Measurements from ENCODE around the gene UNCX.

The UNCX gene

DNA sequence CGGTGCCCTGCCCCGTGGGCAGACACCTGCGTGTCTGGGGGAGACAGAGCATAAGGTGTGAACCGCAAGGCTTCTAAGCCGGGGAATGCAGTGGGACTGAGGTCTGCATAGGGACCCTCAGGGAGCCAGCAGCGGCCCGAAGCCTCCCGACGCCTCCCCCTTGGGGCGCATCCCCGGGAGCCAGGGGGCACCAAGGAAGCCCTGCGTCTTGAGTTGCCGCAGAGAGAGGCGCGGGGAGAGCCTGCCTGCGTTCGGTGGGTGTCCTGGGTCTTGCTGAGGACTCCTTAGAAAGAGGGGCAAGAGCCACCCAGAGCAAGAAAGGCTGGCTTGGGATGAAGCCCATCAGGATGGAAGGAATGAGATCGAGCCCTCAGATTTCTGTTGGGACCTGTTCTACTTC is 18.2 kb upstream of the UNCX start:
- Histone ChIP-seq H3K4me3 (ENCODE audit: low read depth, low read length) (no peak overlapping the region), H3K27me3 (ENCODE audit: insufficient read depth, low read depth, severe bottlenecking) (peaks cover 4% of the 10 kb centered on the region), H3K9me3 (ENCODE audit: severe bottlenecking) (no peaks in the 10 kb centered on the region), H3K27ac (no peak overlapping the region), H3K36me3 (no peaks in the 10 kb centered on the region)
- no peak for DNase-seq
- TF ChIP-seq, protein P1, sequence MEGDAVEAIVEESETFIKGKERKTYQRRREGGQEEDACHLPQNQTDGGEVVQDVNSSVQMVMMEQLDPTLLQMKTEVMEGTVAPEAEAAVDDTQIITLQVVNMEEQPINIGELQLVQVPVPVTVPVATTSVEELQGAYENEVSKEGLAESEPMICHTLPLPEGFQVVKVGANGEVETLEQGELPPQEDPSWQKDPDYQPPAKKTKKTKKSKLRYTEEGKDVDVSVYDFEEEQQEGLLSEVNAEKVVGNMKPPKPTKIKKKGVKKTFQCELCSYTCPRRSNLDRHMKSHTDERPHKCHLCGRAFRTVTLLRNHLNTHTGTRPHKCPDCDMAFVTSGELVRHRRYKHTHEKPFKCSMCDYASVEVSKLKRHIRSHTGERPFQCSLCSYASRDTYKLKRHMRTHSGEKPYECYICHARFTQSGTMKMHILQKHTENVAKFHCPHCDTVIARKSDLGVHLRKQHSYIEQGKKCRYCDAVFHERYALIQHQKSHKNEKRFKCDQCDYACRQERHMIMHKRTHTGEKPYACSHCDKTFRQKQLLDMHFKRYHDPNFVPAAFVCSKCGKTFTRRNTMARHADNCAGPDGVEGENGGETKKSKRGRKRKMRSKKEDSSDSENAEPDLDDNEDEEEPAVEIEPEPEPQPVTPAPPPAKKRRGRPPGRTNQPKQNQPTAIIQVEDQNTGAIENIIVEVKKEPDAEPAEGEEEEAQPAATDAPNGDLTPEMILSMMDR (IDR thresholded peaks at IDR 0.05; ENCODE audit: low read depth, low read length) = no peak

DNA sequence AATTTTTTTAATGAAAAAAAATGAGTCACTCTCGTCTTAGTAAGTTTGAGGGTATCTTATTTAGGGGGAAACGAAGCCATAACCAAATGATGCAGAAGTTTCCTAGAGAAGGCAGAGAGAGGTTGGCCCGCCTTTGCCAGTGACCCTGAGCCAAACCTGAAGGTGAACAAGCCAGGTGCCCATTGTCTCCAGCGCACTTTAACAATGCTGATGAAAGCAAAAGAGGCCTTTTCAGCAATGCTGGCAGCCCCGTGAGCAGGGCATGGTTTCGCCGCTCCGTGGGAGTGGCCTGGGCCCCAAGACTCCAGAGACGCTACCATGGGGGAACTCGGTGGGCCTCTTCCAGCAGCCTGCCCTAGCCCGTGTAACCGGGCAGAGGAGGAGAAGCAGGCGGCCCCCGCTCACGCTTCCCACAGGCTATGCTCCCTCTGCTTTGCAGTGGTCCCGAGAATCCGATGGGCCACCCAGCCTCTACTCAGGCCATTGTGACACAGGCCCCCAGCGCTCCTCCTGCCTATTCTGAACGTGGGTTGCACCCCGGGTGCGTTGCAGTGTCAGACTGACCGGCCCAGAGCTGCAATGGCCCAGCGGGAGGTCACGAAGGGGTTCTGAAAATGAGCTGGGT is 14.0 kb upstream of the UNCX start:
- TF ChIP-seq, protein P1 (IDR thresholded peaks at IDR 0.05; ENCODE audit: low read depth, low read length) = no peak

DNA sequence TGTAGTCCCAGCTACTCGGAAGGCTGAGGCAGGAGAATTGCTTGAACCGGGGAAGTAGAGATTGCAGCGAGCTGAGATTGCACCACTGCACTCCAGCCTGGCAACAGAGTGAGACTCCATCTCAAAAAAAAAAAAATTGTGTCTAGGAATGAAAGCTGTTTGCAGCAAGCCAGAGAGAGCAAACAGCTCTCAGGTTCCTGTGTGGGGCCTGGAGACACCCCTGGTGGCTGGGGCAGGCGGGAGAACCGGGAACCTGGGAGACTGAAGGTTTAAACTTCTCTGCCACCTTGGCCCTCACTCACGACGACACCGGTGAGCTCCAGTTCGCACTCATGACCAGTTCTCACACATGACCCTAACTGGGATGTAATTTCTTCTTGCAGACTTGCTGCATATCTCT is 13.2 kb upstream of the UNCX start:
- H3K27me3 ChIP-seq (ENCODE audit: insufficient read depth, low read depth, severe bottlenecking) = peaks cover 41% of the 10 kb centered on the region
- no peak overlapping the region for H3K4me3 ChIP-seq (ENCODE audit: low read depth, low read length)
- no peaks in the 10 kb centered on the region for H3K9me3 ChIP-seq (ENCODE audit: severe bottlenecking)
- TF ChIP-seq, protein P1 (IDR thresholded peaks at IDR 0.05; ENCODE audit: low read depth, low read length) = no peak
- no peaks in the 10 kb centered on the region for H3K36me3 ChIP-seq
- DNase-seq = no peak
- no peak overlapping the region for H3K27ac ChIP-seq

More for the DNA sequence above, 14.0 kb upstream of the UNCX start:
- no peaks in the 10 kb centered on the region for H3K36me3 ChIP-seq
- H3K27ac ChIP-seq = no peak overlapping the region
- no peak for DNase-seq
- H3K4me3 ChIP-seq (ENCODE audit: low read depth, low read length) = no peak overlapping the region
- peaks cover 37% of the 10 kb centered on the region for H3K27me3 ChIP-seq (ENCODE audit: insufficient read depth, low read depth, severe bottlenecking)
- no peaks in the 10 kb centered on the region for H3K9me3 ChIP-seq (ENCODE audit: severe bottlenecking)

DNA sequence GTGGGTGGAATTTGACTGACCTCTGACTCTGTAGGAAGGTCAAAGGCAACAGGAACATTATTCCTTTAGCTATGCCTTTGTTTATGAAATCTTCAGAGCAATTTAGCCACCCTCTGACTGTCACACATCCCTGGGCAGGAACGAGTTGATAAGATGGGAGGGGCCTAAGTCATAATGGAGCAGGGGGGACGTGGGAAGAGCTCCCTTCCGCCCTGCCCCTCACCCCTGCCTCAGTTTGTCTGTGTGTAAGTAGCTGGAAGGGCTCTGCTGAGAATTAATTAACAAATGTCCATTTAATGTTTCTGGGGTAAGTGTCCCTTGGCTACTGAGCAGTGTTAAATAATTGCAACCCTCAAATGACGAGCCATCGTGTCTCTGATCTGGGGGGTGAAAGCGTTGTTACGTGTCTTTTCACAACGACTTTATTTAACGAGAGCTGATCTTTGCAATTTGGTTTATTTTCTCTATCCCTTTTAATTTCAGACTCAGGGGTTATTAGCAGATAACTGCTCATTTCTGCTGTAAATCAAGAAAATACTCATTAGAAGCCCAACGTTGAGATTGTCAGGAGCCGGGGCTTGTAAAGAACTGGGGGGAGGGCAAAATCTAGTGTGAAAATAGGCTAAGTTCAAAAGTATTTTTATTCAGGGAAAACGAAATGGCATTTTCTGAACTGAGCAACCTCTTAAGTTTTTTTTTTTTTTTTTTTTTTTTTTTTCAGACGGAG is 12.5 kb upstream of the UNCX start:
- Histone ChIP-seq H3K4me3 (ENCODE audit: low read depth, low read length) (no peak overlapping the region), H3K27ac (no peak overlapping the region), H3K9me3 (ENCODE audit: severe bottlenecking) (no peaks in the 10 kb centered on the region), H3K27me3 (ENCODE audit: insufficient read depth, low read depth, severe bottlenecking) (peaks cover 41% of the 10 kb centered on the region), H3K36me3 (no peaks in the 10 kb centered on the region)
- TF ChIP-seq, protein P1 (IDR thresholded peaks at IDR 0.05; ENCODE audit: low read depth, low read length) = no peak
- DNase-seq = no peak

DNA sequence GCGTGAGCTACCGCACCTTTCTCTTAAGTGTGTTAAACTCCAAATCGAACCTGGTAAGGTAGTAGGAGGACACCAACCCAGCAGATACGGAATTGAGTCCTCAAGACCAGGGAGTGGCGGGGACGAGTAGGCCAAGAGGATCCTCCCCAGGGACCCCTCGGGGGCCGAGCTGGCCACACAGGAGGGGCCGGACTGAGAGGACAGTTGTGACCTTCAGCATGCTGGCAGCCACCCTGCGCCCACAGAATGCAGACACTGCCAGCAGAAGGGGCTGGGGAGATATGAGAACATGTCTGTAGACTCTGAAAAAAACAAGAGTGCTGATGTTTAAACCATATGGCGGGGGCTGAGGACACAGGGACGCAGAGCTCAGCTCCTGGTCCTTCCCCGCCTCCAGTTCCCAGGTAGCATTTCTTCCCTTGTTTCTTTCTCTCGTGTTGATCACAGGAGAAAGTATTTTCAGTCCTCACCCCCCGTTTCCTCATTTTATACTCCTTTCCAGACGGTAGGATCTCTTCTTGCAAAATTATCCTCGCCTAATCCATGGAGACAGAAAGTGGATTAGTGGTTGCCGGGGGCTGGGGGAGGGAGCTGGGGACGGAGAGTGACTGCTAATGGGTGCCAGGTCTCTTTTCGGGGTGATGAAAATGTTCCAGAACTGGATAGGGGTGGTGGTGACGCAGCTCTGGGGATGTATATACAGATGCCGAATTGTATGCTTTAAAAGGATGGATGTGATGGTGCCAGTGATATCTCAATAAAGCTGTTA is 11.5 kb upstream of the UNCX start:
- TF ChIP-seq, protein P1 (IDR thresholded peaks at IDR 0.05; ENCODE audit: low read depth, low read length) = no peak
- Histone ChIP-seq H3K9me3 (ENCODE audit: severe bottlenecking) (no peaks in the 10 kb centered on the region), H3K27ac (peak overlapping the region; percentile 5; the same call in 1 of the 2 replicates), H3K36me3 (no peaks in the 10 kb centered on the region), H3K27me3 (ENCODE audit: insufficient read depth, low read depth, severe bottlenecking) (peaks cover 41% of the 10 kb centered on the region), H3K4me3 (ENCODE audit: low read depth, low read length) (peak overlapping the region; percentile 2)
- DNase-seq = peak; percentile 65

Data from WERI-Rb-1 (cell line).